IPS-15b (cell line): ENCODE data around the gene DISP3.

Source experiments
- H3K27me3 ChIP-seq: one replicate; pipeline ENCODE4 v1.6.1; 2013; ENCODE audit warnings: low read length; ENCODE audit not compliant: control insufficient read depth, insufficient read depth
- H3K36me3 ChIP-seq: one replicate; pipeline ENCODE4 v1.6.1; 2013; ENCODE audit warnings: low read length; ENCODE audit not compliant: control insufficient read depth, insufficient read depth
- H3K4me1 ChIP-seq: one replicate; pipeline ENCODE4 v1.6.1; 2013; ENCODE audit warnings: mild to moderate bottlenecking, low read length; ENCODE audit not compliant: control insufficient read depth, insufficient read depth
- H3K4me3 ChIP-seq: one replicate; pipeline ENCODE4 v1.5.1; 2013; ENCODE audit warnings: low read depth, low read length
- H3K9ac ChIP-seq: one replicate; pipeline ENCODE4 v1.6.1; 2013; ENCODE audit warnings: low read depth, mild to moderate bottlenecking, low read length
- H3K9me3 ChIP-seq: one replicate; pipeline ENCODE4 v1.6.1; 2013; ENCODE audit warnings: mild to moderate bottlenecking, low read length; ENCODE audit not compliant: control insufficient read depth, insufficient read depth

The DISP3 gene

GRCh38 chr1:11478571-11479374, at the start of gene DISP3:
DISP3 (plus strand) TSS chr1:11479155; CDS start chr1:11500993, 21,838 bp downstream.
- Histone ChIP-seq H3K9me3 (no peaks in the 10 kb centered on the region), H3K4me3 (peak within 1 kb of the TSS; percentile 84), H3K9ac (peak within 1 kb of the TSS; percentile 90), H3K4me1 (peaks cover 4% of the 10 kb centered on the region), H3K36me3 (no peaks in the 10 kb centered on the region), H3K27me3 (peaks cover 43% of the 10 kb centered on the region)

GRCh38 chr1:11429226-11429625, 49.7 kb upstream of the DISP3 start:
- Histone ChIP-seq H3K9ac (no peak overlapping the region), H3K4me1 (no peaks in the 10 kb centered on the region), H3K4me3 (no peak overlapping the region), H3K9me3 (no peaks in the 10 kb centered on the region), H3K27me3 (no peaks in the 10 kb centered on the region), H3K36me3 (no peaks in the 10 kb centered on the region)

GRCh38 chr1:11429935-11430334, 49.0 kb upstream of the DISP3 start:
- Histone ChIP-seq H3K9ac (no peak overlapping the region), H3K4me3 (no peak overlapping the region), H3K36me3 (no peaks in the 10 kb centered on the region), H3K27me3 (no peaks in the 10 kb centered on the region), H3K9me3 (no peaks in the 10 kb centered on the region), H3K4me1 (no peaks in the 10 kb centered on the region)

- no peaks in the 10 kb centered on the region for H3K4me1 ChIP-seq
- H3K36me3 ChIP-seq, result no peaks in the 10 kb centered on the region
- H3K4me3 ChIP-seq, result no peak overlapping the region
- no peaks in the 10 kb centered on the region for H3K27me3 ChIP-seq
- no peaks in the 10 kb centered on the region for H3K9me3 ChIP-seq
- H3K9ac ChIP-seq, result no peak overlapping the region
These were observed 46.9 kb upstream of the DISP3 start for GRCh38 chr1:11431941-11432507.

- Histone ChIP-seq H3K9me3 (no peaks in the 10 kb centered on the region), H3K4me1 (no peaks in the 10 kb centered on the region), H3K4me3 (no peak overlapping the region), H3K36me3 (no peaks in the 10 kb centered on the region), H3K9ac (no peak overlapping the region), H3K27me3 (no peaks in the 10 kb centered on the region)
These were observed 46.4 kb upstream of the DISP3 start for GRCh38 chr1:11432526-11432925.

- Histone ChIP-seq H3K4me3 (no peak overlapping the region), H3K9me3 (no peaks in the 10 kb centered on the region), H3K9ac (no peak overlapping the region), H3K4me1 (no peaks in the 10 kb centered on the region), H3K27me3 (no peaks in the 10 kb centered on the region), H3K36me3 (no peaks in the 10 kb centered on the region)
These were observed 44.5 kb upstream of the DISP3 start for GRCh38 chr1:11434501-11434900.

GRCh38 chr1:11434926-11435325, 44.0 kb upstream of the DISP3 start:
- no peaks in the 10 kb centered on the region for H3K9me3 ChIP-seq

GRCh38 chr1:11438996-11439395, 40.0 kb upstream of the DISP3 start:
- no peaks in the 10 kb centered on the region for H3K9me3 ChIP-seq
- H3K36me3 ChIP-seq, result no peaks in the 10 kb centered on the region
- H3K27me3 ChIP-seq, result no peaks in the 10 kb centered on the region
- H3K4me1 ChIP-seq, result no peaks in the 10 kb centered on the region
- no peak overlapping the region for H3K4me3 ChIP-seq
- no peak overlapping the region for H3K9ac ChIP-seq

More at GRCh38 chr1:11434926-11435325, 44.0 kb upstream of the DISP3 start:
- H3K4me3 ChIP-seq, result no peak overlapping the region
- no peaks in the 10 kb centered on the region for H3K27me3 ChIP-seq
- no peaks in the 10 kb centered on the region for H3K36me3 ChIP-seq
- H3K4me1 ChIP-seq, result no peaks in the 10 kb centered on the region
- H3K9ac ChIP-seq, result no peak overlapping the region

GRCh38 chr1:11441211-11441952, 37.6 kb upstream of the DISP3 start:
- Histone ChIP-seq H3K36me3 (no peaks in the 10 kb centered on the region), H3K27me3 (no peaks in the 10 kb centered on the region), H3K9ac (no peak overlapping the region), H3K4me1 (no peaks in the 10 kb centered on the region), H3K9me3 (no peaks in the 10 kb centered on the region), H3K4me3 (no peak overlapping the region)

- no peaks in the 10 kb centered on the region for H3K36me3 ChIP-seq
- H3K4me1 ChIP-seq, result no peaks in the 10 kb centered on the region
- H3K9ac ChIP-seq, result no peak overlapping the region
- H3K27me3 ChIP-seq, result no peaks in the 10 kb centered on the region
- H3K9me3 ChIP-seq, result no peaks in the 10 kb centered on the region
- H3K4me3 ChIP-seq, result no peak overlapping the region
These were observed 35.9 kb upstream of the DISP3 start for GRCh38 chr1:11443043-11443442.

- H3K36me3 ChIP-seq, result no peaks in the 10 kb centered on the region
- no peak overlapping the region for H3K4me3 ChIP-seq
- no peaks in the 10 kb centered on the region for H3K4me1 ChIP-seq
- H3K27me3 ChIP-seq, result no peaks in the 10 kb centered on the region
- H3K9ac ChIP-seq, result no peak overlapping the region
- H3K9me3 ChIP-seq, result no peaks in the 10 kb centered on the region
These were observed 34.8 kb upstream of the DISP3 start for GRCh38 chr1:11443961-11444658.
